Sigmoid colon (tissue), 4 donors: ENCODE results near the gene MAVS.

Experiments
- EP300 ChIP-seq, 4 donors: sonication (generic); formaldehyde crosslinking; IDR thresholded peaks; one replicate each; pipeline ENCODE4 v1.6.1; 2017; ENCODE audit warnings: antibody characterized with exemption in 4 of 4
- TF ChIP-seq, protein P1 (sequence below), 4 experiments: fragments of 450-650 bp in 3 of 4; fragments of 200-600 bp in 1 of 4; IDR thresholded peaks; one replicate each; pipeline ENCODE4 v1.5.1; 2016 to 2019; ENCODE audit warnings: antibody characterized with exemption in 4 of 4, mild to moderate bottlenecking in 3 of 4, moderate library complexity in 2 of 4

DNA sequence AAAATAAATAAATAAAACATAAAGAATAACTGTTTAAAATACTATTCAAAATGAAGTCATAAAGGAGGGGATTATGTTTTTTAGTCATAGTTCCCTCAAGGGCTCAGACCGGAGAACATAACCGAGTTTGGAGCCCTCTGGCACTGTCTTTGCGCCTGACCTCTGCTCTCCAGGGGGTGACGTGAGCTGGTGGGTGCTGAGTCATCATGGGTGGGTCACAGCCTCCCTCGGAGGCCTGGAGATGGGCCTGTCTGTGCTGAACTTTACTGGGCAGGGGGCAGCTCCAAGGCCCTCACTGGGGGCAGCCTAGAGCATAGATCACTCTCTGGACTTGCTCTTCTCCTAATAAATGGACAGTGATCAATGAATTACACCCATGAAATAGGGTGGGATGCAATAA is 3.1 kb upstream of the MAVS start:
- TF ChIP-seq, protein P1, sequence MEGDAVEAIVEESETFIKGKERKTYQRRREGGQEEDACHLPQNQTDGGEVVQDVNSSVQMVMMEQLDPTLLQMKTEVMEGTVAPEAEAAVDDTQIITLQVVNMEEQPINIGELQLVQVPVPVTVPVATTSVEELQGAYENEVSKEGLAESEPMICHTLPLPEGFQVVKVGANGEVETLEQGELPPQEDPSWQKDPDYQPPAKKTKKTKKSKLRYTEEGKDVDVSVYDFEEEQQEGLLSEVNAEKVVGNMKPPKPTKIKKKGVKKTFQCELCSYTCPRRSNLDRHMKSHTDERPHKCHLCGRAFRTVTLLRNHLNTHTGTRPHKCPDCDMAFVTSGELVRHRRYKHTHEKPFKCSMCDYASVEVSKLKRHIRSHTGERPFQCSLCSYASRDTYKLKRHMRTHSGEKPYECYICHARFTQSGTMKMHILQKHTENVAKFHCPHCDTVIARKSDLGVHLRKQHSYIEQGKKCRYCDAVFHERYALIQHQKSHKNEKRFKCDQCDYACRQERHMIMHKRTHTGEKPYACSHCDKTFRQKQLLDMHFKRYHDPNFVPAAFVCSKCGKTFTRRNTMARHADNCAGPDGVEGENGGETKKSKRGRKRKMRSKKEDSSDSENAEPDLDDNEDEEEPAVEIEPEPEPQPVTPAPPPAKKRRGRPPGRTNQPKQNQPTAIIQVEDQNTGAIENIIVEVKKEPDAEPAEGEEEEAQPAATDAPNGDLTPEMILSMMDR (IDR thresholded peaks at IDR 0.05), result no peak
- TF ChIP-seq EP300 (IDR thresholded peaks at IDR 0.05), result no peak
